ENCODE results near the gene DCUN1D1. TPM values are rescaled to one million over a fixed set of nuclear protein-coding genes. Genes with fewer than 3 reads are reported as not detected.

The DCUN1D1 gene
- total RNA-seq, 3 donors from 2014 or later = 43.1 to 49.8 (median 45.8) TPM

DNA sequence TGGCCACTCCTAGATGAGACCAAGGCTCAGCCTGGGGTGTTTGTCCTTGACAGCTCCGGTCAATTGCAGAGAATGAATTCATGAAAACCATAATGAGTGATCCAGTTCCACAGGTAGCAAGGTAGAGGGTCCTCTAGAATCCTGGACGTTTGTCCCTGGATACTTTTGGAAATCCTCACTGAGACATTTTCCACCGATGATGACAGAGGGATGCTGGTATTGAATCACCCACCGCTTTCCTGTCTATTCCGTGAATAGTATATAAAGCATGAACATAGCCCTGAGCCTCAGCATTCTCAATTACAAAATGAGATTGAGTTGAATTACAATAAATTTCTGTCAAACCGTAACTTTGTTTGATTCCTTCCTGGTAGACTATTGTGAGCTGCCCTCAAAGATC is 5.7 kb upstream of the DCUN1D1 start:
- H3K36me3 Mint-ChIP-seq (ENCODE audit: insufficient read depth) = no peaks in the 10 kb centered on the region
- ATAC-seq = no peak
- DNase-seq = no peak
- H3K27me3 Mint-ChIP-seq (ENCODE audit: low read depth) = no peaks in the 10 kb centered on the region
- no peak overlapping the region for H3K4me3 Mint-ChIP-seq
- peaks cover 3% of the 10 kb centered on the region for H3K4me1 Mint-ChIP-seq (ENCODE audit: low read depth)
- no peaks in the 10 kb centered on the region for H3K9me3 Mint-ChIP-seq

DNA sequence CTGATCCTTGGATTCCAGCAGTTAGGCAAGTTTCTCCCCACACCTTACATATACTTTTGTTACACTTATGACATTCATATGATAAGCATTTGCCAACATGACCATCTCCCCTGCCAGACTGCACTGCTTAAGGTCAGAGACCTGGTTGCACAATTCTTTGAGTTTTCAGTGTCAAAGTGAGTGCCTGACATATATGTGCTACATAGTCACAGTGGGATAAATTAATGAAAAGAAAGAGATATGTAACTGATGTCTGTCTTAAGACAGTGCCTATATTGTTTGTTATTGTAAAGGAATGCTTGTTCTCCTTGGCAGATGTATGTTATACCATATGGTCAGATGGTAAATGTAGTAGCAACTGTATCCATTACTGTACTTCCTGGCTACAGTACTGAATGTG is 3.5 kb upstream of the DCUN1D1 start:
- no peaks in the 10 kb centered on the region for H3K27me3 Mint-ChIP-seq (ENCODE audit: low read depth)

DNA sequence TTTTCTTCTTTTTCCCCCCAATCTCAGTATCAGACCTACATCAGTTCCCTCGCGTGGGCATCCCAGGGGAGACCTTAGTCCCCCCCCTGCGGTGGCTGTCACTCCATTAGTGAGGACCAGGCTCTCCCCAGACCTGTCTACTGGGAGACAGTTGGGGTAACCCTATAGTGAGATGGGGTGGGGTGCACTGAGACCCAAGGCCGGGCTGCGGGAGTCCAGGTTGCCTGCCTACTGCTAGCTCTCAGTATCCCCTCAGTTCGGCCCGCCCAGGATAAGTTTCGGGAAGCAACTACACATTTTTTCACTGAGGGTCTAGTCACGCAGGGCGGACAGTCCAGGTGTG is 671 bp upstream of the DCUN1D1 start:
- DNase-seq = no peak
- Mint-ChIP-seq H3K4me1 (ENCODE audit: low read depth) (peaks cover 28% of the 10 kb centered on the region), H3K27me3 (ENCODE audit: low read depth) (no peaks in the 10 kb centered on the region), H3K36me3 (ENCODE audit: insufficient read depth) (no peaks in the 10 kb centered on the region), H3K4me3 (peak overlapping the region; percentile 80), H3K9me3 (no peaks in the 10 kb centered on the region)
- ATAC-seq = no peak

More for the DNA sequence above, 3.5 kb upstream of the DCUN1D1 start:
- Mint-ChIP-seq H3K9me3 (no peaks in the 10 kb centered on the region), H3K36me3 (ENCODE audit: insufficient read depth) (no peaks in the 10 kb centered on the region), H3K4me3 (no peak overlapping the region), H3K4me1 (ENCODE audit: low read depth) (peaks cover 12% of the 10 kb centered on the region)
- no peak for DNase-seq
- ATAC-seq = no peak

DNA sequence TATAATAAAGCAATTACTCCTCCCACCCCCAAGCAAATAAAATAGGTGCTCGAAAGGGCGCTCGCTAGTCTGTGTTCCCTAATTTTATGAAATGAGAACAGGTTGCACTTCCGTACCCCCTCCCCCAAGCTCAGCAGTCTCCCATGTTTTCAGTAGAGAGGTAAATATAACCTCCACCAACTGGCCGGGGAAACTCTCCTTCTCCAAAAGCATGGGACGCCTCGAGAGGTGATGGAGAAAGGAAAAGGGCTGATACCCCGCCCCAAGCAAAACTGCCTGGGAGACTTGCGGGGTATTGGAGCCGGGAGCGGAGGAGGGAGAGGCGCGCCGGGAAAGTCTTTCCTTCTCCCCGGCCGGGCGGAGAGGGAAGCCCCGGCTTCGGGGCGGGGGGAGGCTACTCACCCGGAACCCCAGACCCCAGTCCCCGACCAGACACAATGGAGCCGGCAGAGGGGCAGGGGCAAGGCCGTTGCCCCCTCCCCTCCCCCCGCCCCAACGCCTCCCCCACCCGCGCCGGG is 605 bp downstream of the DCUN1D1 start:
- ATAC-seq = peak; percentile 12 to 18
- Mint-ChIP-seq H3K27me3 (ENCODE audit: low read depth) (no peaks in the 10 kb centered on the region), H3K4me3 (peak overlapping the region; percentile 89), H3K36me3 (ENCODE audit: insufficient read depth) (no peaks in the 10 kb centered on the region), H3K4me1 (ENCODE audit: low read depth) (peaks cover 34% of the 10 kb centered on the region), H3K9me3 (no peaks in the 10 kb centered on the region)
- peak; percentile 8 for DNase-seq

DNA sequence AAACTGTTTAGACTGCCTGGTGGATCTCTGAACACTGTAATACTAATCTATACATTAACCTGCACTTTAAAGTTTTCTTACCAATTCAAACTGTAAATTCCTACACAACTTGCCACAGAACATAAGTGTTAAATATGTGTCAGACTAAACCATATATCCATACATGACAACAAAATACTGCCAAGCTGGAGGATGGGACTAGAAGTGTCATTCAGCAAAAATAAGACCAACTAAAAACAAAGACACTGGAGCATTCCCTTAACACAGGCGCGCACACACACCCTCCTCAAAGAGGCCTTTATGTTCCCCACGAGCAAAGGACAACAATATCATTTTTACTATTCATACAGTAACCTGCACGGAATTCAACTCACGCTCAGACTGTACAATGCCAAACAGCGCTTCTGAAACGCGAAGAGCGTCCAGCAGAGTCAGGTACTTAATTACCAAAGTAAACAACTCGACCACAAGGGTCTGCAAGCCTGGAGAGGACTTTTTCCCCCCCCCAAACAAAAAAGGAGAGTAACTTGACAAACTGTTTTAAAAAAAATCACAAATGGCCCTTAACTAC is 1.1 kb downstream of the DCUN1D1 start:
- Mint-ChIP-seq H3K9me3 (no peaks in the 10 kb centered on the region), H3K36me3 (ENCODE audit: insufficient read depth) (no peaks in the 10 kb centered on the region), H3K4me3 (peak overlapping the region; percentile 89), H3K27me3 (ENCODE audit: low read depth) (no peaks in the 10 kb centered on the region), H3K4me1 (ENCODE audit: low read depth) (peaks cover 34% of the 10 kb centered on the region)
- no peak for ATAC-seq
- no peak for DNase-seq

DNA sequence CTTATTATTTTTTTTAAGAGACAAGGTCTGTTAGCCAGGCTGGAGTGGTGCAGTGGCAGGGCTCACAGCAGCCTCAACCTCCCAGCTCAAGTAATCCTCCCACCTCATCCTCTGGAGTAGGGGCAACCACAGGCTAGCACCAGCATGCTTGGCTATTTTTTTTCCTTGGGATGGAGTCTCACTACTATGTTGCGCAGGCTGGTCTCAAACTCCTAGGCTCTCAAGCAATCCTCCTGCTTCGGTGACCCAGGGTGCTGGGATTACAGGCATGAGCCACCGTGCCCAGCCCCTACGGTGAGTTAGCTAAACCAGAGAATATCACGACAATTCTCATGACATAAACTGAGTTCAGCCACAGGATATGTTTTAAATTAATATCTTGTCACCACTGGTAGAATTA is 2.0 kb downstream of the DCUN1D1 start:
- H3K27me3 Mint-ChIP-seq (ENCODE audit: low read depth) = no peaks in the 10 kb centered on the region
- DNase-seq (no peak), ATAC-seq (no peak)
- H3K36me3 Mint-ChIP-seq (ENCODE audit: insufficient read depth) = no peaks in the 10 kb centered on the region
- H3K4me3 Mint-ChIP-seq = peak overlapping the region; percentile 89
- peaks cover 34% of the 10 kb centered on the region for H3K4me1 Mint-ChIP-seq (ENCODE audit: low read depth)
- H3K9me3 Mint-ChIP-seq = no peaks in the 10 kb centered on the region

DNA sequence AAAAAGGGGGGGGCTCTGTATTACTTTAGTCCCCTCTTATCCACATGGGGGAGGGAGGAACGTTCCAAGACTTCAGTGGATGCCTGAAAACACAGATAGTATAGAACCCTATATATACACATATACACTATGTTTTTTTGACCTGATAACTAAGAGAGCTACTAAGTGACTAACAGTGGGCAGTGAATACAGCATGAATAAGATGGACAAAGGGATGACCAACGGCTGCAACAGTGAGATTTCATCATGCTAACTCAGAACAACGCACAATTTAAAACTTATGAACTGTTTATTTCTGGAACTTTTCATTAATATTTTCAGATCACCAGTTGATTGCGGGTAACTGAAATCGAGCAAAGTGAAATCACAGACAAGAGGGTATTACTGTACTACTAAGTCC is 7.3 kb downstream of the DCUN1D1 start:
- ATAC-seq = no peak
- no peaks in the 10 kb centered on the region for H3K27me3 Mint-ChIP-seq (ENCODE audit: low read depth)
- no peaks in the 10 kb centered on the region for H3K36me3 Mint-ChIP-seq (ENCODE audit: insufficient read depth)
- DNase-seq = no peak
- peaks cover 39% of the 10 kb centered on the region for H3K4me1 Mint-ChIP-seq (ENCODE audit: low read depth)
- H3K9me3 Mint-ChIP-seq = no peaks in the 10 kb centered on the region
- no peak overlapping the region for H3K4me3 Mint-ChIP-seq

DNA sequence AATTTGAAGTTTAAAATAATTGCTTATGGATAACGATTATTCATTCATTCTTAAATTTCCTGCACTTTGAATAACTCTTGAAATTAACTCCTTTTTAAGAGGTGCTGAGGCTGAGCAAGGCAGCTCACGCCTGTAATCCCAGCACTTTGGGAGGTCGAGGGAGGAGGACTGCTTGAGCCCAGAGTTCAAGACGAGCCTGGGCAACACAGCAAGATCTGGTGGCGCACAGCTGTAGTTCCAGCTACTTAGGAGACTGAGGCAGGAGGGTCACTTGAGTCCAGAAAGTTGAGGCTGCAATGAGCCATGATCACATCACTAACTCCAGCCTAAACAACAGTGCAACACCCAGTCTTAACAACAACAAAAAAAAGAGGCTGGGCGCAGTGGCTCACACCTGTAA is 8.0 kb downstream of the DCUN1D1 start:
- Mint-ChIP-seq H3K27me3 (ENCODE audit: low read depth) (no peaks in the 10 kb centered on the region), H3K4me1 (ENCODE audit: low read depth) (peaks cover 41% of the 10 kb centered on the region)

DNA sequence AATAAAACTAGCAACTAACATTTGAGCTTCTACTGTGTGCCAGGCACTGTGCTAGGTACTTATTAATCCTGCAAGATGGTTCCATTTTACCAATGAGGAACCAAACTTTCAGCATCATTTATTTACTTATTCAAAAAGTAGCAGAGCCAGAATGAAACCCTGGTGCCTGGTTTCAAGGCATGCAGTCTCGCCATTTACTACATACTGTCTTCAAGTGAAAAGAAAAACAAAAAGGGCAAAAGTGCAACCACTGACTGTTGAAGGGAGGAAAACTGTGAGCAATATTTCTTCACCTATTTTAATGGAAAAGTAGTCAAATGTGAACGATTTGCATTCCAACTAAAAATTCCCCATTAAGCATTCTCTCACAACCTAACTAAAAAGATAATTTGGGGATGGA is 8.7 kb downstream of the DCUN1D1 start:
- no peak for ATAC-seq
- H3K36me3 Mint-ChIP-seq (ENCODE audit: insufficient read depth) = no peaks in the 10 kb centered on the region
- H3K27me3 Mint-ChIP-seq (ENCODE audit: low read depth) = no peaks in the 10 kb centered on the region
- H3K4me1 Mint-ChIP-seq (ENCODE audit: low read depth) = peaks cover 48% of the 10 kb centered on the region
- no peak overlapping the region for H3K4me3 Mint-ChIP-seq
- H3K9me3 Mint-ChIP-seq = no peaks in the 10 kb centered on the region
- no peak for DNase-seq

More for the DNA sequence above, 8.0 kb downstream of the DCUN1D1 start:
- no peak for ATAC-seq
- no peak for DNase-seq
- no peaks in the 10 kb centered on the region for H3K36me3 Mint-ChIP-seq (ENCODE audit: insufficient read depth)
- H3K4me3 Mint-ChIP-seq = no peak overlapping the region
- H3K9me3 Mint-ChIP-seq = no peaks in the 10 kb centered on the region

DNA sequence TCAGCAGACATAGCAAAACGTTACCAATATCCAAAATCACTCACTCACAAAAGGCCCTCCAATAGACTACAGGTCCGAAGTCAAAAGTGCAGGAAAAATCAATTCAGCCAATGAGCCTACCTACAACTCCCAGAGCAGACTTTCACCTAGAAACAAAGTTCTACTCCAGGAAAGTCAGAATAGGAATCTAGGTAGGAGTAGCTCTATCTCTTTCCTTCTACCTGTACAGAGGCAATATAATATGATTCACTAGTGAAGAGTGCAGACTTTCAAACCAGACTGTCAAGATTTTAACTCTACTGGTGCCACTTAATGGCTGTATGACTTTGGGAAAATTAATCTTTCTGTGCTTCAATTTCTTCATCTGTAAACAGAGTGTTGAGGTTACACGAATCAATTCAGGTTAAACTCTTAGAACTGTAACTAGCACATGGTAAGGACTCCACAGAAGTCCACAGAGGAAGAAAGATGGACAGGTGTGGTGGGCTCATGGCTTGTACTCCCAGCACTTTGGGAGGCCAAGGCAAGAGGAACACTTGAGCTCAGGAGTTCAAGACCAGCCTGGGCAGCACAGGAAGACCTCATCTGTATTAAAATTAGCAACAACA is 9.4 kb downstream of the DCUN1D1 start:
- no peaks in the 10 kb centered on the region for H3K36me3 Mint-ChIP-seq (ENCODE audit: insufficient read depth)
- ATAC-seq = no peak
- H3K4me1 Mint-ChIP-seq (ENCODE audit: low read depth) = peaks cover 50% of the 10 kb centered on the region
- no peaks in the 10 kb centered on the region for H3K9me3 Mint-ChIP-seq
- DNase-seq = no peak
- H3K4me3 Mint-ChIP-seq = no peak overlapping the region
- no peaks in the 10 kb centered on the region for H3K27me3 Mint-ChIP-seq (ENCODE audit: low read depth)

DNA sequence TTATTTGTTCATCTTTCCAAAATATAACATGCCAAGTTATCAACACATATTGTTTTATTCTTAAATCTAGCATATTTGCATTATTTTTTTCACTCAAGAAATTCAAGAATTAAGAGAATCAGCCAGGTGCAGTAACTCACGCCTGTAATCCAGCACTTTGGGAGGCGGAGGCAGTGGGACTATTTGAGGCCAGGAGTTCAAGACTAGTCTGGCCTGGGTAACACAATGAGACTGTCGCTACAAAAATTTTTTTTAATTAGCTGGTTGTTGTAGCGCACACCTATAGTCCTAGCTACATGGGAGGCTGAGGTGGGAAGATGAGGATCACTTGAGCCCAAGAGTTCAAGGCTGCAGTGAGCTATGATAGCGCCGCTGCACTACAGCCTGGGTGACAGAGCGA is 10.5 kb downstream of the DCUN1D1 start:
- no peak for ATAC-seq
- Mint-ChIP-seq H3K27me3 (ENCODE audit: low read depth) (no peaks in the 10 kb centered on the region), H3K4me3 (no peak overlapping the region), H3K9me3 (no peaks in the 10 kb centered on the region), H3K36me3 (ENCODE audit: insufficient read depth) (no peaks in the 10 kb centered on the region), H3K4me1 (ENCODE audit: low read depth) (peaks cover 53% of the 10 kb centered on the region)
- DNase-seq = no peak

DNA sequence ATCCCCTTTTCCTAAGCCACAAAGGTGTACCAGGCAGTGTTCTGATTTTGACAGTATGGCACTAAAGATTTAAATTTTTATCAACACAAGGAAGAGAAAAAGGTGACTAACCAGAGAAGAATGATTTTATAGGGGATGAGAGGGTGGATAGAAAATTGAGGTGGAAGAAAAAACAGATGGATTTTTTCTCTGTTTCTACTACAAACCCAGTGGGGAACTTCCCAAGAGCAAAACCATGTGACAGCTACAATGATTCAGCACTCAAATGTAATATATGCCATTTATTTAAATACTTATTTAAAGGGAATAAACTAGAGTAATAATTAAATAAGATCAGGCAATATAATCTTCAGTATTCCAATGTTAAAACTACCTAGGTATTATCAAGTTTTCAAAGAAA is 11.1 kb downstream of the DCUN1D1 start:
- Mint-ChIP-seq H3K4me3 (no peak overlapping the region), H3K4me1 (ENCODE audit: low read depth) (peaks cover 52% of the 10 kb centered on the region), H3K27me3 (ENCODE audit: low read depth) (no peaks in the 10 kb centered on the region), H3K36me3 (ENCODE audit: insufficient read depth) (no peaks in the 10 kb centered on the region), H3K9me3 (no peaks in the 10 kb centered on the region)
- ATAC-seq = no peak
- no peak for DNase-seq

DNA sequence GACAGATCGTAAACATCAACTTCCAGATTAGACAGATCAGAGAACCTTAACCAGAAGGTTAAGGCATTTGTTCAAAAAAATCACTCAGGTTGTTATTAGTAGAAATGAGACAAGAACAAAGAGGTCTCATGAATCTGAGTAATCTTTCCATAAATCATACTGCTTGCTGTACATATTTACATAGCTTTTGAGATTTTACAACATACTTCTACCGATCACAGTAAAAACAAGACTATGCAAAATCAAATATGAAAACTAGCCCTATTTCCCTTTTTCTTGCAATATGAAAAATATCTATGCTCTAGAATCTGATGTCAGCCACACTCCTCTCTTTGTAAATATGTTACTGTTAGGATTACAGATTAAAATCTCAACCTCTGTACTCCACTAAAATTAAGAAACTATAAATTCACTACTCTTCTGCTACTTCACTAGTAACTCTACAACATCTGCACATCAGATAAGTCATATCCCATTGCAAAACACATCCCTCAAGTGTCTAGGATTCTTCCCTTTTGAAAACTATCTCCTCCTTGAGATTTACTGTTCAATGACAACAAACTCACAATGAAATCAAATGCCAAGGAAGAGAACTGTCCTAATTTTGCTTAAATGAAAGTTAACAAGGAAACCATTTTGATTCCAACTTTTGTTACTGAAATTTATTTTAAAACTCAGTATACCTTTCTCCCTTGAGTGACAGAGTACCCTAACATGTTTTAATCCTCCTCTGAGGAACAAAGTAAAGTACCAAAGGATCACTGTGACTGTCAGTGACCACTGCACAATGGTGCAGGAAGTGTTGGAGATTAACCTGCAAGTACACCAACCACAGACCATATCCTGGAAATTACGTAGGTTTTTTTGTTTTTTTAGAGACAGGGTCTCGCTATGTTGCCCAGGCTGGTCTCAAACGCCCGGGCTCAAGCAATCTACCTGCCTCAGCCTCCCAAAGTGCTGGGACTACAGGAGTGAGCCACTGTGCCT is 12.8 kb downstream of the DCUN1D1 start:
- H3K27me3 Mint-ChIP-seq (ENCODE audit: low read depth) = no peaks in the 10 kb centered on the region
- no peak overlapping the region for H3K4me3 Mint-ChIP-seq
- no peak for DNase-seq
- H3K4me1 Mint-ChIP-seq (ENCODE audit: low read depth) = peaks cover 53% of the 10 kb centered on the region
- peak; percentile 53 to 66 for ATAC-seq
- H3K36me3 Mint-ChIP-seq (ENCODE audit: insufficient read depth) = peaks cover under 1% of the 10 kb centered on the region
- no peaks in the 10 kb centered on the region for H3K9me3 Mint-ChIP-seq

DNA sequence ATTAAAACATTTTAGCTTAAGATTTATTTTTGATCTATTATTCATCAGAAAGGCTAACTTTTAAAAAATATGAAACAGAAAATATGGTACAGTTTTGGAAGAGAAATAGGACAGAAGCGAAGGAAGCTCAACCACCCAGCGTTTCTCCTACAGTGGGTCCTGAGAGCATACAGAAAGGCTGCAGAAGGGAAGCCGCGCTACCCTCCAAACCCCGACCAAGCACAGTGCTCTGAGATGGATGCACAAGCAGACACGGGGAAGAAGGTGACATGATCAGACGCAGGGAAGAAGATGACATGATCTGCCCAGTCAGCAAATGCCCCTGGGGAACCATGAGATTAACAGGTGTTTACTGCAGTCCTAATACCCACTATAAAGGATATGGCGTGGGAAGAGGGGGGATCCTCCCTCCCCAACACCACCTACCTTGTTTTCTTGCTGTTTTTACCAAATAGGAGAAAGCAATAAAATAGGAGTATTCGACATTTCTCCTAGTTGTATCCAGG is 14.4 kb downstream of the DCUN1D1 start:
- ATAC-seq (no peak), DNase-seq (no peak)
- H3K4me1 Mint-ChIP-seq (ENCODE audit: low read depth) = peaks cover 43% of the 10 kb centered on the region
- no peak overlapping the region for H3K4me3 Mint-ChIP-seq
- peaks cover 3% of the 10 kb centered on the region for H3K36me3 Mint-ChIP-seq (ENCODE audit: insufficient read depth)
- no peaks in the 10 kb centered on the region for H3K27me3 Mint-ChIP-seq (ENCODE audit: low read depth)
- H3K9me3 Mint-ChIP-seq = no peaks in the 10 kb centered on the region

All from activated T-cell treated with anti-CD3 and anti-CD28 coated beads, Interleukin-2, amount 50 U/mL, for 4 hours (primary cell).